SH-SY5Y (cell line): ENCODE data around the gene CADM2.

ENCODE experiments used
- GATA2 ChIP-seq: IDR thresholded peaks from 2 replicates; pipeline ENCODE4 v1.6.1; 2011; ENCODE audit warnings: mild to moderate bottlenecking, low read depth, low read length
- GATA3 ChIP-seq: IDR thresholded peaks from 2 replicates; pipeline ENCODE4 v1.6.1; 2011; ENCODE audit warnings: low read depth, mild to moderate bottlenecking, low read length, moderate library complexity

- TF ChIP-seq GATA2 = no peak
- TF ChIP-seq GATA3 = no peak
These were observed 576.7 kb downstream of the CADM2 start for GRCh38 chr3:85535517-85535916.
